Measurements from ENCODE around the gene CAPN14.

DNA sequence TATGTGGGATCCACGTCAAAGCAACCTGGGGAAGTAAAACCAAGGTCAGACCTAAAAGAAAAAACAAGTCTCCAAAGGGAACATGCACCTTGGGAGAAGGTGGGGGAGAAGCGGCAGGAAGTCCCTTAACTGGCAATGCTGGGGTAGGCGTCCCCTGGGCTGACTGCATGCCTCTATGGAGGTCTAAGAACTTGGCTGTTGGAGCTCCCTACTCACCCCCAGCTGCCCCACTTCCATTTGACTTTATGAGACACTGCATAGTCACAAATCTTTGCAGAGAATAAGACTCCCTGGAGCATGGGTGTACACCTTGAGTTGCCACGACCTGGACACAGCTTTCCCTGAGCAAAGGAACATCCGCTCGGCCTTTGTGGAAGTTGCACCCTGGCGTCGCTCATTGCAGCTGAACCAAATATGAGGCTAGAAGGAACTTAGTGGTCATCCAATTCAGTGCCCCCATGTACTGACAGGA, 2.8 kb downstream of the CAPN14 start:
- TF ChIP-seq POLR2AphosphoS5 (IDR thresholded peaks at IDR 0.05; ENCODE audit: low read depth, low read length) = no peak
- TF ChIP-seq TCF7L2 (IDR thresholded peaks at IDR 0.05; ENCODE audit: low read depth, low read length) = no peak
- TF ChIP-seq SIN3A (IDR thresholded peaks at IDR 0.05; ENCODE audit: borderline replicate concordance, insufficient read depth, low read depth, low read length) = no peak
- TF ChIP-seq, protein P1, sequence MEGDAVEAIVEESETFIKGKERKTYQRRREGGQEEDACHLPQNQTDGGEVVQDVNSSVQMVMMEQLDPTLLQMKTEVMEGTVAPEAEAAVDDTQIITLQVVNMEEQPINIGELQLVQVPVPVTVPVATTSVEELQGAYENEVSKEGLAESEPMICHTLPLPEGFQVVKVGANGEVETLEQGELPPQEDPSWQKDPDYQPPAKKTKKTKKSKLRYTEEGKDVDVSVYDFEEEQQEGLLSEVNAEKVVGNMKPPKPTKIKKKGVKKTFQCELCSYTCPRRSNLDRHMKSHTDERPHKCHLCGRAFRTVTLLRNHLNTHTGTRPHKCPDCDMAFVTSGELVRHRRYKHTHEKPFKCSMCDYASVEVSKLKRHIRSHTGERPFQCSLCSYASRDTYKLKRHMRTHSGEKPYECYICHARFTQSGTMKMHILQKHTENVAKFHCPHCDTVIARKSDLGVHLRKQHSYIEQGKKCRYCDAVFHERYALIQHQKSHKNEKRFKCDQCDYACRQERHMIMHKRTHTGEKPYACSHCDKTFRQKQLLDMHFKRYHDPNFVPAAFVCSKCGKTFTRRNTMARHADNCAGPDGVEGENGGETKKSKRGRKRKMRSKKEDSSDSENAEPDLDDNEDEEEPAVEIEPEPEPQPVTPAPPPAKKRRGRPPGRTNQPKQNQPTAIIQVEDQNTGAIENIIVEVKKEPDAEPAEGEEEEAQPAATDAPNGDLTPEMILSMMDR (IDR thresholded peaks at IDR 0.05) = no peak

All from Panc1 (cell line).